ENCODE results near the gene AQP5.

Gene AQP5

GRCh38 chr12:49954863-49955830, 6.5 kb upstream of the AQP5 start:
- Histone ChIP-seq H3K27me3 (ENCODE audit: control insufficient read depth, insufficient read depth, low read length) (no peaks in the 10 kb centered on the region), H3K36me3 (ENCODE audit: control insufficient read depth, insufficient read depth, low read length) (no peaks in the 10 kb centered on the region), H3K4me1 (peaks cover under 1% of the 10 kb centered on the region), H3K27ac (no peak overlapping the region), H2AFZ (no peak overlapping the region), H3K9ac (no peak overlapping the region), H3K4me2 (ENCODE audit: low read length) (no peak overlapping the region), H3K9me3 (ENCODE audit: control insufficient read depth, low read length) (no peaks in the 10 kb centered on the region), H3K79me2 (no peaks in the 10 kb centered on the region), H3K4me3 (ENCODE audit: low read depth, low read length) (no peak overlapping the region)
- no peak for TF ChIP-seq CTCF (IDR thresholded peaks at IDR 0.05)

GRCh38 chr12:49955899-49956662, 5.6 kb upstream of the AQP5 start:
- H3K4me3 ChIP-seq (ENCODE audit: low read depth, low read length) = no peak overlapping the region
- no peak overlapping the region for H3K27ac ChIP-seq
- H3K9ac ChIP-seq = no peak overlapping the region
- H3K27me3 ChIP-seq (ENCODE audit: control insufficient read depth, insufficient read depth, low read length) = no peaks in the 10 kb centered on the region
- H3K9me3 ChIP-seq (ENCODE audit: control insufficient read depth, low read length) = no peaks in the 10 kb centered on the region
- H2AFZ ChIP-seq = no peak overlapping the region
- TF ChIP-seq CTCF (IDR thresholded peaks at IDR 0.05) = no peak
- no peaks in the 10 kb centered on the region for H3K36me3 ChIP-seq (ENCODE audit: control insufficient read depth, insufficient read depth, low read length)
- H3K4me2 ChIP-seq (ENCODE audit: low read length) = no peak overlapping the region
- H3K4me1 ChIP-seq = no peaks in the 10 kb centered on the region
- H3K79me2 ChIP-seq = no peaks in the 10 kb centered on the region

GRCh38 chr12:49956663-49957569, 4.8 kb upstream of the AQP5 start:
- no peaks in the 10 kb centered on the region for H3K4me1 ChIP-seq
- TF ChIP-seq CTCF (IDR thresholded peaks at IDR 0.05) = no peak
- no peaks in the 10 kb centered on the region for H3K9me3 ChIP-seq (ENCODE audit: control insufficient read depth, low read length)
- H3K27me3 ChIP-seq (ENCODE audit: control insufficient read depth, insufficient read depth, low read length) = no peaks in the 10 kb centered on the region
- H3K36me3 ChIP-seq (ENCODE audit: control insufficient read depth, insufficient read depth, low read length) = no peaks in the 10 kb centered on the region
- no peak overlapping the region for H2AFZ ChIP-seq
- no peak overlapping the region for H3K4me2 ChIP-seq (ENCODE audit: low read length)
- H3K4me3 ChIP-seq (ENCODE audit: low read depth, low read length) = no peak overlapping the region
- no peak overlapping the region for H3K9ac ChIP-seq
- no peaks in the 10 kb centered on the region for H3K79me2 ChIP-seq
- H3K27ac ChIP-seq = no peak overlapping the region

- no peak overlapping the region for H2AFZ ChIP-seq
- no peaks in the 10 kb centered on the region for H3K79me2 ChIP-seq
- no peaks in the 10 kb centered on the region for H3K27me3 ChIP-seq (ENCODE audit: control insufficient read depth, insufficient read depth, low read length)
- H3K27ac ChIP-seq = no peak overlapping the region
- no peak overlapping the region for H3K9ac ChIP-seq
- peaks cover 1% of the 10 kb centered on the region for H3K4me1 ChIP-seq
- H3K4me2 ChIP-seq (ENCODE audit: low read length) = no peak overlapping the region
- no peak overlapping the region for H3K4me3 ChIP-seq (ENCODE audit: low read depth, low read length)
- H3K36me3 ChIP-seq (ENCODE audit: control insufficient read depth, insufficient read depth, low read length) = no peaks in the 10 kb centered on the region
- no peaks in the 10 kb centered on the region for H3K9me3 ChIP-seq (ENCODE audit: control insufficient read depth, low read length)
- TF ChIP-seq CTCF (IDR thresholded peaks at IDR 0.05) = no peak
Observed at GRCh38 chr12:49957570-49957967, 4.1 kb upstream of the AQP5 start.
